HTR-8/SVneo (cell line): Measurements from ENCODE around the gene PLEKHN1.
A peak's percentile ranks its signal among the peaks of the same experiment; 100 is the strongest.

Experiments
- DNase-seq: peaks from one replicate; pipeline ENCODE4 v3.0.0; 2011; ENCODE audit warnings: low spot score, mixed read lengths; ENCODE audit not compliant: insufficient read length
- FAIRE-seq: peaks from 2 replicates; lab custom pipeline; 2011; peaks lifted over from hg19 to GRCh38; lab: Jason Lieb, UNC

Gene PLEKHN1

GRCh38 chr1:1019122-1019999 is 53.1 kb downstream of the PLEKHN1 start:
- peak; percentile 76 for DNase-seq
- no peak for FAIRE-seq

GRCh38 chr1:1020000-1020404 is 53.7 kb downstream of the PLEKHN1 start, which contains the start of gene AGRN:
AGRN (plus strand) TSS chr1:1020120; CDS start chr1:1020173, 53 bp downstream.
- no peak for DNase-seq
- no peak for FAIRE-seq

GRCh38 chr1:1020415-1021009 is 54.2 kb downstream of the PLEKHN1 start:
- DNase-seq (no peak), FAIRE-seq (no peak)

GRCh38 chr1:1021010-1021919 is 55.0 kb downstream of the PLEKHN1 start:
- DNase-seq = no peak
- peak; percentile 20 for FAIRE-seq

GRCh38 chr1:1021920-1022259 is 55.6 kb downstream of the PLEKHN1 start:
- DNase-seq = no peak
- FAIRE-seq = peak; percentile 59

- FAIRE-seq = peak; percentile 4
- DNase-seq = no peak
Observed at GRCh38 chr1:1022302-1023009, 56.2 kb downstream of the PLEKHN1 start.

- FAIRE-seq (no peak), DNase-seq (no peak)
Observed at GRCh38 chr1:1023700-1024099, 57.4 kb downstream of the PLEKHN1 start.

- FAIRE-seq = no peak
- no peak for DNase-seq
Observed at GRCh38 chr1:1024149-1024770, 58.0 kb downstream of the PLEKHN1 start.

- peak; percentile 60 for DNase-seq
- FAIRE-seq = peak; percentile 86
Observed at GRCh38 chr1:1024771-1025699, 58.8 kb downstream of the PLEKHN1 start.
